Esophagus squamous epithelium (tissue), 5 donors: Measurements from ENCODE around the gene PTPRN2. TPM values are rescaled to one million over a fixed set of nuclear protein-coding genes. Genes with fewer than 3 reads are reported as not detected.
"Not testable (repeated sequence)": the region's sequence is repeated elsewhere in the genome, so short reads cannot be mapped to it uniquely, and the experiment has no call there.

Source experiments
- DNase-seq: peaks from one replicate; lab custom pipeline; 2025; lab: John Stamatoyannopoulos, UW
- H3K27ac ChIP-seq, 4 donors: fragments of 200-600 bp; sonication (generic); one replicate each; pipeline ENCODE4 v1.5.1; 2016 to 2019; ENCODE audit warnings: mild to moderate bottlenecking in 1 of 4
- H3K27me3 ChIP-seq, 4 donors: fragments of 200-600 bp; sonication (generic); 1 replicate in 3 of 4; 2 replicates in 1 of 4; pipeline versions ENCODE4 v1.5.1 to v1.6.0; 2017 to 2021; ENCODE audit warnings: antibody characterized with exemption in 1 of 4
- H3K36me3 ChIP-seq, 3 donors: fragments of 200-600 bp; sonication (generic); one replicate each; pipeline ENCODE4 v1.5.1; 2016 to 2019
- H3K4me1 ChIP-seq, 3 donors: fragments of 200-600 bp; sonication (generic); one replicate each; pipeline ENCODE4 v1.5.1; 2017 to 2019
- H3K4me3 ChIP-seq, 4 donors: fragments of 200-600 bp; sonication (generic); 1 replicate in 3 of 4; 2 replicates in 1 of 4; pipeline ENCODE4 v1.5.1; 2016 to 2019; ENCODE audit warnings: mild to moderate bottlenecking in 2 of 4, moderate library complexity in 1 of 4
- H3K9me3 ChIP-seq, 3 donors: fragments of 200-600 bp; sonication (generic); one replicate each; pipeline ENCODE4 v1.5.1; 2016 to 2019
- CTCF ChIP-seq, 6 experiments: fragments of 450-650 bp in 4 of 6; fragments of 200-600 bp in 2 of 6; sonication (generic) in 2 of 6; IDR thresholded peaks; one replicate each; pipeline ENCODE4 v1.5.1; 2016 to 2019; ENCODE audit warnings: antibody characterized with exemption in 6 of 6, mild to moderate bottlenecking in 4 of 6, moderate library complexity in 4 of 6
- POLR2A ChIP-seq, 4 donors: fragments of 450-650 bp; IDR thresholded peaks; one replicate each; pipeline ENCODE4 v1.6.1; 2017; ENCODE audit warnings: antibody characterized with exemption in 4 of 4, mild to moderate bottlenecking in 4 of 4, moderate library complexity in 3 of 4
- WGBS, 2 donors: methylation state at CpG; one replicate each; pipeline ENCODE4 v1.1.5; 2018; 5-methylcytosine and 5-hydroxymethylcytosine counted together
- intact Hi-C: fragments of 100-400 bp; cut with DNase I; formaldehyde crosslinking; loops from one replicate; pipeline ENCODE4 v1.15.0; 2022
- small RNA-seq, 4 donors: library from RNA; depleted of rRNA; stranded (forward); fragments of <200 nt; gene quantifications; one replicate each; pipeline ENCODE3, GENCODE V24; 2016
- total RNA-seq, 4 donors: library from RNA; depleted of rRNA; stranded (reverse); fragments of >200 nt; gene quantifications; one replicate each; pipeline ENCODE4 v1.1.0, GENCODE V29; 2016
- donor health status: DM: yes; HTN: yes; CAD: no.

The PTPRN2 gene
- total RNA-seq, 4 donors from 2014 or later: 0.38 to 2.7 (median 1.0) TPM

GRCh38 chr7:157490465-157490912, 1097.1 kb downstream of the PTPRN2 start:
- TF ChIP-seq POLR2A (IDR thresholded peaks at IDR 0.05): no peak
- TF ChIP-seq CTCF (IDR thresholded peaks at IDR 0.05): no peak
- H3K27ac ChIP-seq: no peak overlapping the region
- intact Hi-C loops: no loop called here
- DNase-seq: no peak
- no peak overlapping the region for H3K4me3 ChIP-seq
- H3K9me3 ChIP-seq: peaks cover 0 to 4% (median 0%) of the 10 kb centered on the region in 3 donors
- peaks cover 0 to 5% (median 0%) of the 10 kb centered on the region in 3 donors for H3K4me1 ChIP-seq
- H3K27me3 ChIP-seq: peaks cover 0 to 21% (median 0%) of the 10 kb centered on the region in 4 donors
- 35 to 37% methylated on average over 8 of the region's 8 CpGs for WGBS, 2 donors
- H3K36me3 ChIP-seq: no peaks in the 10 kb centered on the region

- DNase-seq, H3K4me3 ChIP-seq, H3K9me3 ChIP-seq, H3K27ac ChIP-seq, intact Hi-C loops, H3K4me1 ChIP-seq, H3K36me3 ChIP-seq: not testable (repeated sequence)
- peaks cover 0 to 26% (median 0%) of the 10 kb centered on the region in 4 donors for H3K27me3 ChIP-seq
- 61 to 65% methylated on average over 3 of the region's 3 CpGs for WGBS, 2 donors
Observed at GRCh38 chr7:157489870-157490269, 1097.8 kb downstream of the PTPRN2 start.

Small RNAs within 50 kb of the gene (small RNA-seq; reads per million reads assigned to genes)
- gene MIR153-2 (0 reads per million in 4 donors), gene MIR5707 (0 reads per million in 4 donors), gene MIR595 (0 reads per million in 4 donors), gene THAP5P1 (0 reads per million in 4 donors)

Other genes starting within 250 kb of the PTPRN2 start
- gene NCAPG2, start 117.0 kb upstream of the PTPRN2 start, total RNA-seq: 10 to 100 TPM in 2 of 4 donors, 1 to 10 TPM in 2; 7.3 to 23.1 (median 13.7) TPM
- 10 to 100 TPM; 52.1 to 94.2 (median 60.5) TPM for gene ESYT2, start 241.7 kb upstream of the PTPRN2 start, total RNA-seq